HL-60/S4 (cell line): ENCODE data around the gene AEBP1.

Experiments
- in situ Hi-C: fragments of 300-500 bp; cut with MboI; formaldehyde crosslinking; loops from 2 replicates; pipeline ENCODE4 v1.14.3; 2022; ENCODE audit warnings: low sequenced_read_pairs

Gene AEBP1

GRCh38 chr7:44103566-44103922 is 601 bp upstream of the AEBP1 start:
- in situ Hi-C loops = no loop called here

- in situ Hi-C loops = no loop called here
These were observed 971 bp downstream of the AEBP1 start for GRCh38 chr7:44104860-44105771.

- in situ Hi-C loops = no loop called here
These were observed 1.7 kb downstream of the AEBP1 start for GRCh38 chr7:44105832-44106231.

GRCh38 chr7:44106311-44107065 is 2.3 kb downstream of the AEBP1 start:
- in situ Hi-C loops = no loop called here

GRCh38 chr7:44107116-44107960 is 3.2 kb downstream of the AEBP1 start:
- in situ Hi-C loops = no loop called here

- in situ Hi-C loops = no loop called here
These were observed 4.0 kb downstream of the AEBP1 start for GRCh38 chr7:44107961-44108767.

- in situ Hi-C loops = no loop called here
These were observed 4.9 kb downstream of the AEBP1 start for GRCh38 chr7:44108768-44109750.

GRCh38 chr7:44109991-44110390 is 5.8 kb downstream of the AEBP1 start:
- in situ Hi-C loops = no loop called here

GRCh38 chr7:44110719-44111635 is 6.8 kb downstream of the AEBP1 start:
- in situ Hi-C loops = no loop called here

- in situ Hi-C loops = no loop called here
These were observed 7.6 kb downstream of the AEBP1 start for GRCh38 chr7:44111761-44112160.

- in situ Hi-C loops = no loop called here
These were observed 8.3 kb downstream of the AEBP1 start for GRCh38 chr7:44112231-44112996.

GRCh38 chr7:44112997-44113763 is 9.0 kb downstream of the AEBP1 start:
- in situ Hi-C loops = no loop called here

- in situ Hi-C loops = no loop called here
These were observed 9.7 kb downstream of the AEBP1 start for GRCh38 chr7:44113764-44114354.

- in situ Hi-C loops = no loop called here
These were observed 10.6 kb downstream of the AEBP1 start for GRCh38 chr7:44114586-44115310.

GRCh38 chr7:44116087-44116788 is 12.1 kb downstream of the AEBP1 start:
- in situ Hi-C loops = no loop called here
